H1 (cell line): ENCODE measurements around the gene RMND5A. TPM values are rescaled to one million over a fixed set of nuclear protein-coding genes. Genes with fewer than 3 reads are reported as not detected.

Experiments used
- ATF3 ChIP-seq: IDR thresholded peaks from 2 replicates; pipeline ENCODE4 v1.6.1; 2011; ENCODE audit warnings: low read depth, mild to moderate bottlenecking, low read length; ENCODE audit not compliant: insufficient read depth
- CHD2 ChIP-seq: IDR thresholded peaks from 2 replicates; pipeline ENCODE4 v1.6.1; 2012; ENCODE audit warnings: low read length, improper control_type of control experiment
- CREB1 ChIP-seq: IDR thresholded peaks from 2 replicates; pipeline ENCODE4 v1.6.1; 2012; ENCODE audit warnings: inconsistent platforms
- CTBP2 ChIP-seq: IDR thresholded peaks from 2 replicates; pipeline ENCODE4 v1.7.0; 2011; ENCODE audit warnings: borderline replicate concordance, mild to moderate bottlenecking, moderate library complexity, mixed read lengths, low read length; ENCODE audit not compliant: insufficient read depth, insufficient read length
- RNF2 ChIP-seq: fragments of 200-900, 300-1000 bp; sonication (generic); IDR thresholded peaks from 2 replicates; pipeline ENCODE4 v1.7.1; 2016; ENCODE audit warnings: borderline replicate concordance, low read depth, mild to moderate bottlenecking, antibody characterized with exemption, low read length; ENCODE audit not compliant: poor library complexity, severe bottlenecking; ENCODE audit errors: missing control alignments
- SRF ChIP-seq: IDR thresholded peaks from 2 replicates; pipeline ENCODE4 v1.6.1; 2011; ENCODE audit warnings: mild to moderate bottlenecking, low read depth, low read length, moderate library complexity
- polyA plus RNA-seq, 7 experiments: library from polyadenylated mRNA; depleted of rRNA in 3 of 7; stranded (reverse) in 5 of 7; unstranded in 2 of 7; fragments of >200 nt in 5 of 7; fragments of 200-250 nt in 2 of 7; gene quantifications; 1 replicate in 5 of 7; 2 replicates in 1 of 7; 4 replicates in 1 of 7; pipeline versions ENCODE4 v1.2.1 to v1.2.3, GENCODE V29; 2011 to 2013; ENCODE audit warnings: missing spikeins in 2 of 7, mixed read lengths in 2 of 7
- total RNA-seq: library from RNA; stranded (reverse); fragmentation: NEBNext Ultra II Directional; extraction: Animal tissue kit (Norgen Biotek cat#: 25700); gene quantifications from 2 replicates; pipeline ENCODE4 v1.2.1, GENCODE V29; 2021

The RMND5A gene
- total and polyA plus RNA-seq, 2 of the 8 experiments (the other 6 are each of a cell fraction or from before 2014, with no cell fraction given), result 21.0 to 66.2 TPM

GRCh38 chr2:86686460-86686859, 33.6 kb upstream of the RMND5A start (continued):
- TF ChIP-seq CTBP2 (no peak), CHD2 (no peak), RNF2 (no peak), ATF3 (no peak), SRF (no peak), CREB1 (no peak)
